ENCODE measurements around the gene WIZ. TPM values are rescaled to one million over a fixed set of nuclear protein-coding genes. Genes with fewer than 3 reads are reported as not detected.

The WIZ gene
- total RNA-seq, 1 experiment from 2014 or later = 46.4 TPM

DNA sequence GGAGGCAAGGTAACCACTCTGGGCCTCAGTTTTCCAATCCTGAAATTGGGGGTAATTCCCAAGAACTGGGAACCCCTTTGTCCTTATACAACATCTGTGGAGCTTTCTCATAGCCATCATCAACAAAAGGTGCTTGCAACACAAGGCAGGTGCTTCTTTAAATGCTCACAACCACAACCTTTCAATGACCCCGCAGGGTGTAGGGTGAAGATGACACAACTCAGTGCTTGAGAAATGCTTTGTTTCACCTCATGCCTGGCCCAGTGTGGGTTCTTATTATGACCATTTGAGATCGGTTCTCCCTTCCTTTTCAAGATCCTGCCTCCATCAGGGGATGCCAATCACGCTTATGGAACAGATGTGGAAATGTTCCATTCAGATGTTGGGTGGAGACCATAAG, 8.4 kb downstream of the WIZ start:
- no TSS peak for BruUV-seq (replicated peaks)
- intact Hi-C loops (cut with micrococcal nuclease) = no loop called here
- Mint-ChIP-seq H3K4me1 (ENCODE audit: insufficient read depth, unreplicated experiment) (no peaks in the 10 kb centered on the region), H3K27me3 (ENCODE audit: insufficient read depth, unreplicated experiment) (no peaks in the 10 kb centered on the region), H3K36me3 (ENCODE audit: insufficient read depth, unreplicated experiment) (no peaks in the 10 kb centered on the region), H3K9me3 (ENCODE audit: unreplicated experiment) (no peaks in the 10 kb centered on the region), H3K27ac (ENCODE audit: low read depth, unreplicated experiment) (no peak overlapping the region), H3K4me3 (ENCODE audit: unreplicated experiment) (no peak overlapping the region)
- DNase-seq (ENCODE audit: unreplicated experiment) = no peak
- POLR2A ChIA-PET = no interaction called here
- CTCF ChIA-PET = no interaction called here
- TF ChIP-seq, protein P1, sequence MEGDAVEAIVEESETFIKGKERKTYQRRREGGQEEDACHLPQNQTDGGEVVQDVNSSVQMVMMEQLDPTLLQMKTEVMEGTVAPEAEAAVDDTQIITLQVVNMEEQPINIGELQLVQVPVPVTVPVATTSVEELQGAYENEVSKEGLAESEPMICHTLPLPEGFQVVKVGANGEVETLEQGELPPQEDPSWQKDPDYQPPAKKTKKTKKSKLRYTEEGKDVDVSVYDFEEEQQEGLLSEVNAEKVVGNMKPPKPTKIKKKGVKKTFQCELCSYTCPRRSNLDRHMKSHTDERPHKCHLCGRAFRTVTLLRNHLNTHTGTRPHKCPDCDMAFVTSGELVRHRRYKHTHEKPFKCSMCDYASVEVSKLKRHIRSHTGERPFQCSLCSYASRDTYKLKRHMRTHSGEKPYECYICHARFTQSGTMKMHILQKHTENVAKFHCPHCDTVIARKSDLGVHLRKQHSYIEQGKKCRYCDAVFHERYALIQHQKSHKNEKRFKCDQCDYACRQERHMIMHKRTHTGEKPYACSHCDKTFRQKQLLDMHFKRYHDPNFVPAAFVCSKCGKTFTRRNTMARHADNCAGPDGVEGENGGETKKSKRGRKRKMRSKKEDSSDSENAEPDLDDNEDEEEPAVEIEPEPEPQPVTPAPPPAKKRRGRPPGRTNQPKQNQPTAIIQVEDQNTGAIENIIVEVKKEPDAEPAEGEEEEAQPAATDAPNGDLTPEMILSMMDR (IDR thresholded peaks at IDR 0.05; ENCODE audit: unreplicated experiment) = no peak

GRCh38 chr19:15439821-15440641, 9.7 kb downstream of the WIZ start:
- DNase-seq (ENCODE audit: unreplicated experiment) = no peak
- H3K9me3 Mint-ChIP-seq (ENCODE audit: unreplicated experiment) = no peaks in the 10 kb centered on the region
- no peaks in the 10 kb centered on the region for H3K4me1 Mint-ChIP-seq (ENCODE audit: insufficient read depth, unreplicated experiment)
- H3K27me3 Mint-ChIP-seq (ENCODE audit: insufficient read depth, unreplicated experiment) = no peaks in the 10 kb centered on the region
- no peak overlapping the region for H3K27ac Mint-ChIP-seq (ENCODE audit: low read depth, unreplicated experiment)
- POLR2A ChIA-PET = no interaction called here
- TF ChIP-seq, protein P1 (IDR thresholded peaks at IDR 0.05; ENCODE audit: unreplicated experiment) = no peak
- no peak overlapping the region for H3K4me3 Mint-ChIP-seq (ENCODE audit: unreplicated experiment)
- intact Hi-C loops (cut with micrococcal nuclease) = no loop called here
- no TSS peak for BruUV-seq (replicated peaks)
- H3K36me3 Mint-ChIP-seq (ENCODE audit: insufficient read depth, unreplicated experiment) = no peaks in the 10 kb centered on the region
- CTCF ChIA-PET = interaction anchor here (0.6 kb wide), 1 partner anchor 60 kb away, joined by 3 read pairs; no protein-coding TSS in a partner anchor

- intact Hi-C loops (cut with micrococcal nuclease) = no loop called here
- ChIA-PET CTCF (no interaction called here), POLR2A (interaction anchor here (1.2 kb wide), 1 partner anchor 20 kb away, joined by 3 read pairs; the partner anchor contains the start of gene AKAP8L)
- Mint-ChIP-seq H3K27ac (ENCODE audit: low read depth, unreplicated experiment) (no peak overlapping the region), H3K4me3 (ENCODE audit: unreplicated experiment) (no peak overlapping the region), H3K9me3 (ENCODE audit: unreplicated experiment) (no peaks in the 10 kb centered on the region), H3K27me3 (ENCODE audit: insufficient read depth, unreplicated experiment) (no peaks in the 10 kb centered on the region), H3K36me3 (ENCODE audit: insufficient read depth, unreplicated experiment) (no peaks in the 10 kb centered on the region), H3K4me1 (ENCODE audit: insufficient read depth, unreplicated experiment) (no peaks in the 10 kb centered on the region)
- DNase-seq (ENCODE audit: unreplicated experiment) = no peak
- TF ChIP-seq, protein P1 (IDR thresholded peaks at IDR 0.05; ENCODE audit: unreplicated experiment) = no peak
- no TSS peak for BruUV-seq (replicated peaks)
Measured at GRCh38 chr19:15439078-15439799, 10.5 kb downstream of the WIZ start.

DNA sequence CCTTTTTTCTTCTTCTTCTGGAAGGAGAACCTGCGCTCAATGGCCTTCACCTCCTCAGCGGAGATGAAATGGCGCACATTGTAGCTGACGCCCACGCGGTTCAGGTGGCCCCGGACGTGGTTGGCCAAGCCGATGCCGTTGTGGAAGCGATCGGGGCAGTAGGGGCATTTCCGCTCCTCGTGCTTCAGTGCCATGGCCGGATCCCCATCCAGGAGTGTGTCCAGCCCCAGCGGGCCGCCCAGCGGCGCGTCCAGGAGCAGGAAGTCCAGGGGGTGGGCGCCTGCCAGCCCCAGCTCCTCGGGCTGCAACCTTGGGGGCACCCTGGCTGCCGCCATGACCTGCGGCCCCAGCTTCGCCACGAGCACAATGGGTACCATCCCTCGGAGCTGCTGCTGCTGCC, 11.2 kb downstream of the WIZ start:
- H3K4me3 Mint-ChIP-seq (ENCODE audit: unreplicated experiment) = no peak overlapping the region
- H3K36me3 Mint-ChIP-seq (ENCODE audit: insufficient read depth, unreplicated experiment) = no peaks in the 10 kb centered on the region
- H3K27ac Mint-ChIP-seq (ENCODE audit: low read depth, unreplicated experiment) = no peak overlapping the region
- intact Hi-C loops (cut with micrococcal nuclease) = no loop called here
- ChIA-PET POLR2A (interaction anchor here (0.6 to 1.2 kb wide), 2 partner anchors 11 to 19 kb away, joined by 3 read pairs; partner anchors contain the start of gene AKAP8L), CTCF (interaction anchor here (0.6 to 1.2 kb wide), 3 partner anchors 20 to 277 kb away, joined by 3 to 7 read pairs (median 7); partner anchors contain the start of gene AKAP8L)
- DNase-seq (ENCODE audit: unreplicated experiment) = no peak
- no peaks in the 10 kb centered on the region for H3K27me3 Mint-ChIP-seq (ENCODE audit: insufficient read depth, unreplicated experiment)
- TF ChIP-seq, protein P1 (IDR thresholded peaks at IDR 0.05; ENCODE audit: unreplicated experiment) = no peak
- no peaks in the 10 kb centered on the region for H3K9me3 Mint-ChIP-seq (ENCODE audit: unreplicated experiment)
- H3K4me1 Mint-ChIP-seq (ENCODE audit: insufficient read depth, unreplicated experiment) = peaks cover under 1% of the 10 kb centered on the region
- no TSS peak for BruUV-seq (replicated peaks)
